ENCODE results near the gene SPEF1.
"Not testable (repeated sequence)": the region's sequence is repeated elsewhere in the genome, so short reads cannot be mapped to it uniquely, and the experiment has no call there.

Gene SPEF1

GRCh38 chr20:3796477-3797225, 15.4 kb upstream of the SPEF1 start:
- POLR2A ChIA-PET = no interaction called here
- Histone ChIP-seq H3K27me3 (replicated peaks in 2 of 5; ENCODE audit: control insufficient read depth in 4 of 5, insufficient read depth in 5 of 5, low read length in 4 of 5) (no peaks in the 10 kb centered on the region), H3K4me1 (ENCODE audit: control extremely low read depth in 1 of 4, control insufficient read depth in 4 of 4, insufficient read depth in 4 of 4, low read length in 3 of 4) (peaks cover 0 to 30% (median 23%) of the 10 kb centered on the region in 4 experiments), H3K4me3 (ENCODE audit: control insufficient read depth in 1 of 7, extremely low read depth in 1 of 7, insufficient read depth in 4 of 7, low read depth in 2 of 7, low read length in 6 of 7) (peak overlapping the region in 5 of 7 experiments; percentile 36 to 89 (median 73)), H3K36me3 (ENCODE audit: control insufficient read depth in 4 of 4, insufficient read depth in 4 of 4, low read length in 3 of 4) (peaks cover 0 to 39% (median 13%) of the 10 kb centered on the region in 4 experiments), H3K27ac (ENCODE audit: insufficient read depth in 1 of 2, low read depth in 1 of 2, low read length in 2 of 2, poor library complexity in 1 of 2, severe bottlenecking in 2 of 2) (no peak overlapping the region), H3K9me3 (ENCODE audit: control extremely low read depth in 1 of 5, control insufficient read depth in 4 of 5, insufficient read depth in 2 of 5, low read depth in 1 of 5, low read length in 4 of 5) (no peaks in the 10 kb centered on the region)
- DNase-seq = no peak
- WGBS (ENCODE audit: insufficient coverage) = 23% methylated on average over 9 of the region's 33 CpGs
- CTCF ChIA-PET = interaction anchor here (0.7 to 2.0 kb wide), 5 partner anchors 9 to 60 kb away, joined by 3 to 6 read pairs (median 4); partner anchors contain the start of genes AP5S1 and CENPB

- ChIA-PET POLR2A (no interaction called here), CTCF (interaction anchor here (0.6 to 2.0 kb wide), 6 partner anchors 10 to 61 kb away, joined by 3 to 6 read pairs (median 4); partner anchors contain the start of genes AP5S1 and CENPB)
- Histone ChIP-seq H3K36me3 (ENCODE audit: control insufficient read depth in 4 of 4, insufficient read depth in 4 of 4, low read length in 3 of 4) (peaks cover 0 to 30% (median 8%) of the 10 kb centered on the region in 4 experiments), H3K4me3 (ENCODE audit: control insufficient read depth in 1 of 7, extremely low read depth in 1 of 7, insufficient read depth in 4 of 7, low read depth in 2 of 7, low read length in 6 of 7) (peak within 1 kb of the TSS; percentile 65 to 89 (median 73)), H3K27ac (ENCODE audit: insufficient read depth in 1 of 2, low read depth in 1 of 2, low read length in 2 of 2, poor library complexity in 1 of 2, severe bottlenecking in 2 of 2) (peak within 1 kb of the TSS in 1 of 2 experiments; percentile 76), H3K27me3 (replicated peaks in 2 of 5; ENCODE audit: control insufficient read depth in 4 of 5, insufficient read depth in 5 of 5, low read length in 4 of 5) (no peaks in the 10 kb centered on the region), H3K4me1 (ENCODE audit: control extremely low read depth in 1 of 4, control insufficient read depth in 4 of 4, insufficient read depth in 4 of 4, low read length in 3 of 4) (peaks cover 0 to 30% (median 23%) of the 10 kb centered on the region in 4 experiments), H3K9me3 (ENCODE audit: control extremely low read depth in 1 of 5, control insufficient read depth in 4 of 5, insufficient read depth in 2 of 5, low read depth in 1 of 5, low read length in 4 of 5) (no peaks in the 10 kb centered on the region)
- 1% methylated on average over 38 of the region's 69 CpGs for WGBS (ENCODE audit: insufficient coverage)
- peak; percentile 78 to 89 (median 87) for DNase-seq
Measured at GRCh38 chr20:3795511-3796468, 14.5 kb upstream of the SPEF1 start, which contains the start of gene CDC25B. Gene CDC25B (plus strand): TSS chr20:3796310. CDS start chr20:3796532, 222 bp downstream.

GRCh38 chr20:3794701-3795420, 13.6 kb upstream of the SPEF1 start:
- Histone ChIP-seq H3K4me1 (ENCODE audit: control extremely low read depth in 1 of 4, control insufficient read depth in 4 of 4, insufficient read depth in 4 of 4, low read length in 3 of 4) (peaks cover 0 to 30% (median 23%) of the 10 kb centered on the region in 4 experiments), H3K27ac (ENCODE audit: insufficient read depth in 1 of 2, low read depth in 1 of 2, low read length in 2 of 2, poor library complexity in 1 of 2, severe bottlenecking in 2 of 2) (peak overlapping the region in 1 of 2 experiments; percentile 76), H3K27me3 (replicated peaks in 2 of 5; ENCODE audit: control insufficient read depth in 4 of 5, insufficient read depth in 5 of 5, low read length in 4 of 5) (no peaks in the 10 kb centered on the region), H3K36me3 (ENCODE audit: control insufficient read depth in 4 of 4, insufficient read depth in 4 of 4, low read length in 3 of 4) (peaks cover 0 to 21% (median 3%) of the 10 kb centered on the region in 4 experiments), H3K4me3 (ENCODE audit: control insufficient read depth in 1 of 7, extremely low read depth in 1 of 7, insufficient read depth in 4 of 7, low read depth in 2 of 7, low read length in 6 of 7) (peak overlapping the region in 5 of 7 experiments; percentile 71 to 89 (median 73)), H3K9me3 (ENCODE audit: control extremely low read depth in 1 of 5, control insufficient read depth in 4 of 5, insufficient read depth in 2 of 5, low read depth in 1 of 5, low read length in 4 of 5) (no peaks in the 10 kb centered on the region)
- POLR2A ChIA-PET = no interaction called here
- 92% methylated on average over 23 of the region's 25 CpGs for WGBS (ENCODE audit: insufficient coverage)
- CTCF ChIA-PET = interaction anchor here (0.6 to 2.0 kb wide), 4 partner anchors 10 to 62 kb away, joined by 3 to 6 read pairs (median 5); partner anchors contain the start of gene AP5S1
- no peak for DNase-seq

DNA sequence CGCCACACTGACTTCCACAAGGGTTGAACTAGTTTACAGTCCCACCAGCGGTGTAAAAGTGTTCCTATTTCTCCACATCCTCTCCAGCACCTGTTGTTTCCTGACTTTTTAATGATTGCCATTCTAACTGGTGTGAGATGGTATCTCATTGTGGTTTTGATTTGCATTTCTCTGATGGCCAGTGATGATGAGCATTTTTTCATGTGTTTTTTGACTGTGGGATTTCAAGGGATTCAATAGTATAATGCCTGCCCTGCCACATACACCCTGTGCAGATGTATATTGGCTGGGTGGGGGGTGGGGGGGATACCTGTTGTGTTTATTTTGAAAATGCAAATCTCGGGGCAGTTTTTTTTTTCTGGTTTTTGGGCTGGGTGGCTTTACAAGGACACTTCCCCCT, 12.9 kb upstream of the SPEF1 start:
- peaks cover 0 to 30% (median 23%) of the 10 kb centered on the region in 4 experiments for H3K4me1 ChIP-seq (ENCODE audit: control extremely low read depth in 1 of 4, control insufficient read depth in 4 of 4, insufficient read depth in 4 of 4, low read length in 3 of 4)
- POLR2A ChIA-PET; DNase-seq; H3K9me3 ChIP-seq (ENCODE audit: control extremely low read depth in 1 of 5, control insufficient read depth in 4 of 5, insufficient read depth in 2 of 5, low read depth in 1 of 5, low read length in 4 of 5); H3K27me3 ChIP-seq (replicated peaks in 2 of 5; ENCODE audit: control insufficient read depth in 4 of 5, insufficient read depth in 5 of 5, low read length in 4 of 5); CTCF ChIA-PET; H3K27ac ChIP-seq (ENCODE audit: insufficient read depth in 1 of 2, low read depth in 1 of 2, low read length in 2 of 2, poor library complexity in 1 of 2, severe bottlenecking in 2 of 2); H3K4me3 ChIP-seq (ENCODE audit: control insufficient read depth in 1 of 7, extremely low read depth in 1 of 7, insufficient read depth in 4 of 7, low read depth in 2 of 7, low read length in 6 of 7): not testable (repeated sequence)
- H3K36me3 ChIP-seq (ENCODE audit: control insufficient read depth in 4 of 4, insufficient read depth in 4 of 4, low read length in 3 of 4) = peaks cover 0 to 15% (median 3%) of the 10 kb centered on the region in 4 experiments
- WGBS (ENCODE audit: insufficient coverage) = no CpG with 5 or more reads among the region's 3 CpGs

DNA sequence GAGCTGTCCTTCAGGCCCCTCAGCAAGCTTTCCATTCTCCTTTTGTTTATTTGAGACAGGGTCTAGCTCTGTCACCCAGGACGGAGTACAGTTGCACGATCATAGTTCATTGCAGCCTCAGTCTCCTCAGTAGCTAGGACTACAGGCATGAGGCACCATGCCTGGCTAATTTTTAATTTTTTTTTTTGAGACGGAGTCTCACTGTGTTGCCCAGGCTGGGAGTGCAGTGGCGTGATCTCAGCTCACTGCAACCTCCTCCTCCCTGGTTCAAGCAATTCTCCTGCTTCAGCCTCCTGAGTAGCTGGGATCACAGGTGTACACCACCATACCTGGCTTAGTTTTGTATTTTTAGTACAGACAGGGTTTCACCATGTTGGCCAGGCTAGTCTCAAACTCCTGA, 8.0 kb upstream of the SPEF1 start:
- POLR2A ChIA-PET = interaction anchor here (0.6 kb wide), 1 partner anchor 15 kb away, joined by 4 read pairs; no protein-coding TSS in a partner anchor
- 100% methylated on average over 4 of the region's 4 CpGs for whole genome bisulfite sequencing (ENCODE audit: insufficient coverage)
- CTCF ChIA-PET = interaction anchor here (0.6 to 9.4 kb wide), 5 partner anchors 30 to 138 kb away, joined by 3 to 127 read pairs (median 3); partner anchors contain the start of gene AP5S1

GRCh38 chr20:3788685-3789155, 7.5 kb upstream of the SPEF1 start:
- POLR2A ChIA-PET = interaction anchor here (0.6 to 2.5 kb wide), 2 partner anchors 14 to 32 kb away, joined by 4 to 7 read pairs; partner anchors contain the start of gene AP5S1
- H3K27me3 ChIP-seq (replicated peaks in 2 of 5; ENCODE audit: control insufficient read depth in 4 of 5, insufficient read depth in 5 of 5, low read length in 4 of 5) = no peaks in the 10 kb centered on the region
- CTCF ChIA-PET = interaction anchor here (0.6 to 9.4 kb wide), 6 partner anchors 30 to 138 kb away, joined by 3 to 127 read pairs (median 3); partner anchors contain the start of gene AP5S1
- WGBS (ENCODE audit: insufficient coverage) = 70% methylated on average over 4 of the region's 4 CpGs
- H3K27ac ChIP-seq (ENCODE audit: insufficient read depth in 1 of 2, low read depth in 1 of 2, low read length in 2 of 2, poor library complexity in 1 of 2, severe bottlenecking in 2 of 2) = no peak overlapping the region
- no peak for DNase-seq
- no peak overlapping the region for H3K4me3 ChIP-seq (ENCODE audit: control insufficient read depth in 1 of 7, extremely low read depth in 1 of 7, insufficient read depth in 4 of 7, low read depth in 2 of 7, low read length in 6 of 7)
- H3K9me3 ChIP-seq (ENCODE audit: control extremely low read depth in 1 of 5, control insufficient read depth in 4 of 5, insufficient read depth in 2 of 5, low read depth in 1 of 5, low read length in 4 of 5) = no peaks in the 10 kb centered on the region
- peaks cover 7 to 27% (median 22%) of the 10 kb centered on the region in 4 experiments for H3K4me1 ChIP-seq (ENCODE audit: control extremely low read depth in 1 of 4, control insufficient read depth in 4 of 4, insufficient read depth in 4 of 4, low read length in 3 of 4)
- peaks cover 0 to 8% (median 5%) of the 10 kb centered on the region in 4 experiments for H3K36me3 ChIP-seq (ENCODE audit: control insufficient read depth in 4 of 4, insufficient read depth in 4 of 4, low read length in 3 of 4)

More for the DNA sequence above, 8.0 kb upstream of the SPEF1 start:
- H3K4me3 ChIP-seq (ENCODE audit: control insufficient read depth in 1 of 7, extremely low read depth in 1 of 7, insufficient read depth in 4 of 7, low read depth in 2 of 7, low read length in 6 of 7); H3K36me3 ChIP-seq (ENCODE audit: control insufficient read depth in 4 of 4, insufficient read depth in 4 of 4, low read length in 3 of 4); H3K9me3 ChIP-seq (ENCODE audit: control extremely low read depth in 1 of 5, control insufficient read depth in 4 of 5, insufficient read depth in 2 of 5, low read depth in 1 of 5, low read length in 4 of 5); DNase-seq; H3K27me3 ChIP-seq (replicated peaks in 2 of 5; ENCODE audit: control insufficient read depth in 4 of 5, insufficient read depth in 5 of 5, low read length in 4 of 5); H3K27ac ChIP-seq (ENCODE audit: insufficient read depth in 1 of 2, low read depth in 1 of 2, low read length in 2 of 2, poor library complexity in 1 of 2, severe bottlenecking in 2 of 2): not testable (repeated sequence)
- H3K4me1 ChIP-seq (ENCODE audit: control extremely low read depth in 1 of 4, control insufficient read depth in 4 of 4, insufficient read depth in 4 of 4, low read length in 3 of 4) = peaks cover 7 to 27% (median 22%) of the 10 kb centered on the region in 4 experiments

All from common myeloid progenitor, CD34-positive (primary cell).